HG03460 (cell line): Measurements from ENCODE around the gene GOLGA6L10.
"Not testable (repeated sequence)": the region's sequence is repeated elsewhere in the genome, so short reads cannot be mapped to it uniquely, and the experiment has no call there.

Experiments
- ATAC-seq: cut with Tn5 transposase; IDR thresholded peaks from one replicate; pipeline ENCODE4 v1.9.1; 2021; ENCODE audit not compliant: unreplicated experiment

Gene GOLGA6L10

GRCh38 chr15:82301296-82302016 is 47.8 kb downstream of the GOLGA6L10 start:
- ATAC-seq: no peak

GRCh38 chr15:82300883-82301282 is 48.4 kb downstream of the GOLGA6L10 start:
- no peak for ATAC-seq

GRCh38 chr15:82300326-82300725 is 48.9 kb downstream of the GOLGA6L10 start:
- ATAC-seq: not testable (repeated sequence)

GRCh38 chr15:82299511-82299914 is 49.8 kb downstream of the GOLGA6L10 start:
- ATAC-seq: not testable (repeated sequence)

GRCh38 chr15:82298520-82298919 is 50.8 kb downstream of the GOLGA6L10 start:
- ATAC-seq: no peak

- ATAC-seq: no peak
Measured at GRCh38 chr15:82298032-82298431, 51.2 kb downstream of the GOLGA6L10 start.

GRCh38 chr15:82297546-82297945 is 51.7 kb downstream of the GOLGA6L10 start:
- ATAC-seq: no peak

- no peak for ATAC-seq
Measured at GRCh38 chr15:82294061-82294690, 55.1 kb downstream of the GOLGA6L10 start.

- no peak for ATAC-seq
Measured at GRCh38 chr15:82292271-82292670, 57.0 kb downstream of the GOLGA6L10 start.
